Activated T-cell treated with anti-CD3 and anti-CD28 coated beads, Interleukin-2, amount 50 U/mL, for 72 hours (primary cell): ENCODE results near the gene ZNF780B. TPM values are rescaled to one million over a fixed set of nuclear protein-coding genes. Genes with fewer than 3 reads are reported as not detected.

Experiments used
- ATAC-seq, 2 donors: fragments of 150-1000 bp; cut with Tn5 transposase; replicated peaks in 1 of 2; 2 replicates each; pipeline ENCODE4 v1.10.0; 2021; ENCODE audit warnings: moderate library complexity in 2 of 2, mild to moderate bottlenecking in 1 of 2
- DNase-seq, 2 donors: peaks; one replicate each; pipeline ENCODE4 v3.0.0; 2021 to 2022; ENCODE audit warnings: mixed read lengths in 1 of 2
- H3K27ac Mint-ChIP-seq: one replicate; pipeline ENCODE4 v1.8.0; 2022; ENCODE audit warnings: mild to moderate bottlenecking, moderate library complexity, mixed read lengths
- H3K27me3 Mint-ChIP-seq: one replicate; pipeline ENCODE4 v1.8.0; 2022; ENCODE audit warnings: low read depth, mixed read lengths
- H3K36me3 Mint-ChIP-seq, 2 donors: one replicate each; pipeline ENCODE4 v1.8.0; 2022; ENCODE audit warnings: mixed read lengths in 2 of 2, mild to moderate bottlenecking in 1 of 2; ENCODE audit not compliant: insufficient read depth in 2 of 2
- H3K4me1 Mint-ChIP-seq: one replicate; pipeline ENCODE4 v1.8.0; 2022; ENCODE audit warnings: low read depth, mixed read lengths
- H3K4me3 Mint-ChIP-seq, 2 donors: one replicate each; pipeline ENCODE4 v1.8.0; 2022; ENCODE audit warnings: mild to moderate bottlenecking in 2 of 2, mixed read lengths in 2 of 2, moderate library complexity in 2 of 2
- H3K9me3 Mint-ChIP-seq, 2 donors: one replicate each; pipeline ENCODE4 v1.8.0; 2022; ENCODE audit warnings: mixed read lengths in 2 of 2
- total RNA-seq, 2 donors: library from RNA; stranded (reverse); gene quantifications; one replicate each; pipeline ENCODE4 v1.2.3, GENCODE V29; 2022

Gene ZNF780B
- total RNA-seq, 2 donors from 2014 or later = 11.7 to 15.9 TPM

GRCh38 chr19:40025938-40026596 lies 30.0 kb downstream of the ZNF780B start:
- peaks cover 34 to 42% of the 10 kb centered on the region in 2 donors for H3K36me3 Mint-ChIP-seq

GRCh38 chr19:40023969-40024368 lies 32.1 kb downstream of the ZNF780B start:
- no peaks in the 10 kb centered on the region for H3K4me1 Mint-ChIP-seq
- no peaks in the 10 kb centered on the region for H3K27me3 Mint-ChIP-seq
- ATAC-seq = no peak
- H3K9me3 Mint-ChIP-seq = peaks cover 30 to 36% of the 10 kb centered on the region in 2 donors
- DNase-seq = no peak
- no peak overlapping the region for H3K4me3 Mint-ChIP-seq
- H3K36me3 Mint-ChIP-seq = peaks cover 33 to 40% of the 10 kb centered on the region in 2 donors
- H3K27ac Mint-ChIP-seq = no peak overlapping the region

More at GRCh38 chr19:40025938-40026596, 30.0 kb downstream of the ZNF780B start:
- Mint-ChIP-seq H3K4me1 (no peaks in the 10 kb centered on the region), H3K27me3 (no peaks in the 10 kb centered on the region), H3K27ac (peak overlapping the region; percentile 54), H3K4me3 (no peak overlapping the region), H3K9me3 (peaks cover 33 to 42% of the 10 kb centered on the region in 2 donors)
- ATAC-seq (no peak), DNase-seq (no peak)

GRCh38 chr19:40013991-40014390 lies 42.0 kb downstream of the ZNF780B start:
- peaks cover 17 to 29% of the 10 kb centered on the region in 2 donors for H3K9me3 Mint-ChIP-seq
- no peaks in the 10 kb centered on the region for H3K27me3 Mint-ChIP-seq
- DNase-seq = no peak
- no peak for ATAC-seq
- H3K4me3 Mint-ChIP-seq = no peak overlapping the region
- H3K27ac Mint-ChIP-seq = no peak overlapping the region
- H3K4me1 Mint-ChIP-seq = no peaks in the 10 kb centered on the region
- peaks cover 30 to 69% of the 10 kb centered on the region in 2 donors for H3K36me3 Mint-ChIP-seq

- Mint-ChIP-seq H3K9me3 (peaks cover 9 to 20% of the 10 kb centered on the region in 2 donors), H3K4me1 (peaks cover 7% of the 10 kb centered on the region), H3K36me3 (peaks cover 38 to 65% of the 10 kb centered on the region in 2 donors), H3K27ac (no peak overlapping the region), H3K4me3 (no peak overlapping the region), H3K27me3 (no peaks in the 10 kb centered on the region)
- no peak for ATAC-seq
- no peak for DNase-seq
Observed at GRCh38 chr19:40009674-40010073, 46.4 kb downstream of the ZNF780B start.

- Mint-ChIP-seq H3K27ac (no peak overlapping the region), H3K36me3 (peaks cover 23 to 32% of the 10 kb centered on the region in 2 donors), H3K9me3 (peaks cover 4% of the 10 kb centered on the region in 2 donors), H3K4me1 (peaks cover 7% of the 10 kb centered on the region), H3K4me3 (no peak overlapping the region), H3K27me3 (no peaks in the 10 kb centered on the region)
- DNase-seq (no peak), ATAC-seq (no peak)
Observed at GRCh38 chr19:40006273-40006691, 49.7 kb downstream of the ZNF780B start.

GRCh38 chr19:40005691-40006272 lies 50.2 kb downstream of the ZNF780B start:
- Mint-ChIP-seq H3K36me3 (peaks cover 23 to 27% of the 10 kb centered on the region in 2 donors), H3K27ac (no peak overlapping the region), H3K4me3 (no peak overlapping the region), H3K4me1 (peaks cover 7% of the 10 kb centered on the region), H3K27me3 (no peaks in the 10 kb centered on the region), H3K9me3 (peaks cover 4% of the 10 kb centered on the region in 2 donors)
- no peak for ATAC-seq
- DNase-seq = no peak

GRCh38 chr19:39998501-39998900 lies 57.5 kb downstream of the ZNF780B start:
- DNase-seq (no peak), ATAC-seq (no peak)
- peak overlapping the region; percentile 88 to 94 for H3K4me3 Mint-ChIP-seq
- peaks cover 34% of the 10 kb centered on the region for H3K4me1 Mint-ChIP-seq
- peaks cover 10 to 14% of the 10 kb centered on the region in 2 donors for H3K36me3 Mint-ChIP-seq
- peak overlapping the region; percentile 91 for H3K27ac Mint-ChIP-seq
- H3K9me3 Mint-ChIP-seq = peaks cover 2 to 8% of the 10 kb centered on the region in 2 donors
- H3K27me3 Mint-ChIP-seq = no peaks in the 10 kb centered on the region

GRCh38 chr19:39997638-39998216 lies 58.3 kb downstream of the ZNF780B start:
- Mint-ChIP-seq H3K27ac (peak overlapping the region; percentile 91), H3K9me3 (peaks cover 4 to 12% of the 10 kb centered on the region in 2 donors), H3K36me3 (peaks cover 17 to 20% of the 10 kb centered on the region in 2 donors), H3K27me3 (no peaks in the 10 kb centered on the region), H3K4me3 (peak overlapping the region; percentile 88 to 94), H3K4me1 (peaks cover 34% of the 10 kb centered on the region)
- DNase-seq = peak; percentile 61 to 64
- ATAC-seq = peak; percentile 58

- peak within 1 kb of the TSS; percentile 88 to 94 for H3K4me3 Mint-ChIP-seq
- peaks cover 4 to 12% of the 10 kb centered on the region in 2 donors for H3K9me3 Mint-ChIP-seq
- H3K27ac Mint-ChIP-seq = peak within 1 kb of the TSS; percentile 91
- H3K4me1 Mint-ChIP-seq = peaks cover 34% of the 10 kb centered on the region
- peak; percentile 90 to 93 for DNase-seq
- H3K27me3 Mint-ChIP-seq = no peaks in the 10 kb centered on the region
- H3K36me3 Mint-ChIP-seq = peaks cover 18 to 20% of the 10 kb centered on the region in 2 donors
- ATAC-seq = peak; percentile 90 to 92
Observed at GRCh38 chr19:39996811-39997637, 59.0 kb downstream of the ZNF780B start, which contains the start of gene ZNF546. Gene ZNF546 (plus strand): TSS chr19:39997060. CDS start chr19:39998327, 1,267 bp downstream.

- Mint-ChIP-seq H3K9me3 (peaks cover 4 to 12% of the 10 kb centered on the region in 2 donors), H3K36me3 (peaks cover 18 to 20% of the 10 kb centered on the region in 2 donors), H3K4me1 (peaks cover 38% of the 10 kb centered on the region), H3K27ac (peak overlapping the region; percentile 91), H3K27me3 (no peaks in the 10 kb centered on the region), H3K4me3 (peak overlapping the region; percentile 88 to 94)
- DNase-seq (peak; percentile 59 to 64), ATAC-seq (peak; percentile 69 to 73)
Observed at GRCh38 chr19:39996218-39996810, 59.7 kb downstream of the ZNF780B start.

GRCh38 chr19:39995794-39996193 lies 60.2 kb downstream of the ZNF780B start:
- H3K4me1 Mint-ChIP-seq = peaks cover 43% of the 10 kb centered on the region
- H3K9me3 Mint-ChIP-seq = peaks cover 4 to 12% of the 10 kb centered on the region in 2 donors
- H3K4me3 Mint-ChIP-seq = peak overlapping the region; percentile 80 to 94
- no peaks in the 10 kb centered on the region for H3K27me3 Mint-ChIP-seq
- DNase-seq (no peak), ATAC-seq (no peak)
- peaks cover 18 to 20% of the 10 kb centered on the region in 2 donors for H3K36me3 Mint-ChIP-seq
- no peak overlapping the region for H3K27ac Mint-ChIP-seq

GRCh38 chr19:39994361-39994760 lies 61.7 kb downstream of the ZNF780B start:
- no peak for DNase-seq
- Mint-ChIP-seq H3K27ac (no peak overlapping the region), H3K36me3 (peaks cover 18 to 22% of the 10 kb centered on the region in 2 donors), H3K4me1 (peaks cover 53% of the 10 kb centered on the region), H3K4me3 (no peak overlapping the region), H3K9me3 (peaks cover 4 to 12% of the 10 kb centered on the region in 2 donors), H3K27me3 (no peaks in the 10 kb centered on the region)
- ATAC-seq = no peak
